Vagina (tissue), 2 donors: ENCODE results near the gene CEP19. TPM values are rescaled to one million over a fixed set of nuclear protein-coding genes. Genes with fewer than 3 reads are reported as not detected.
"Not testable (repeated sequence)": the region's sequence is repeated elsewhere in the genome, so short reads cannot be mapped to it uniquely, and the experiment has no call there.

ENCODE experiments used
- DNase-seq, 2 donors: peaks; one replicate each; pipeline ENCODE4 v3.0.0-alpha.2; 2017; ENCODE audit errors: extremely low spot score in 2 of 2
- H3K27ac ChIP-seq: fragments of 200-600 bp; sonication (generic); one replicate; pipeline ENCODE4 v1.5.1; 2019
- H3K27me3 ChIP-seq: fragments of 200-600 bp; sonication (generic); one replicate; pipeline ENCODE4 v1.5.1; 2019
- H3K36me3 ChIP-seq, 2 donors: fragments of 200-600 bp; sonication (generic); one replicate each; pipeline ENCODE4 v1.5.1; 2017 to 2019
- H3K4me1 ChIP-seq: fragments of 200-600 bp; sonication (generic); one replicate; pipeline ENCODE4 v1.5.1; 2019
- H3K4me3 ChIP-seq, 2 donors: fragments of 200-600 bp; sonication (generic); 1 replicate in 1 of 2; 2 replicates in 1 of 2; pipeline ENCODE4 v1.5.1; 2016 to 2019
- H3K9me3 ChIP-seq: fragments of 200-600 bp; sonication (generic); one replicate; pipeline ENCODE4 v1.5.1; 2019
- POLR2A ChIP-seq, 2 donors: fragments of 450-650 bp; IDR thresholded peaks; one replicate each; pipeline ENCODE4 v1.6.1; 2017; ENCODE audit warnings: antibody characterized with exemption in 2 of 2, mild to moderate bottlenecking in 2 of 2, moderate library complexity in 2 of 2
- POLR2AphosphoS5 ChIP-seq, 2 donors: sonication (generic); formaldehyde crosslinking; IDR thresholded peaks; one replicate each; pipeline ENCODE4 v1.9.0; 2017; ENCODE audit warnings: antibody characterized with exemption in 2 of 2, mild to moderate bottlenecking in 2 of 2, low read depth in 1 of 2; ENCODE audit not compliant: insufficient read depth in 1 of 2
- intact Hi-C: fragments of 100-400 bp; cut with DNase I; formaldehyde crosslinking; loops from one replicate; pipeline ENCODE4 v1.15.1; 2023
- total RNA-seq: library from RNA; depleted of rRNA; stranded (reverse); fragments of >200 nt; gene quantifications from one replicate; pipeline ENCODE4 v1.2.3, GENCODE V29; 2016
- TF ChIP-seq, protein P1 (sequence below), 3 experiments: fragments of 450-650 bp in 2 of 3; fragments of 200-600 bp in 1 of 3; sonication (generic) in 1 of 3; IDR thresholded peaks; one replicate each; pipeline ENCODE4 v1.5.1; 2017 to 2019; ENCODE audit warnings: antibody characterized with exemption in 3 of 3, mild to moderate bottlenecking in 2 of 3, moderate library complexity in 2 of 3

CEP19 gene
- total RNA-seq, 1 donor from 2014 or later, result 1.5 TPM

DNA sequence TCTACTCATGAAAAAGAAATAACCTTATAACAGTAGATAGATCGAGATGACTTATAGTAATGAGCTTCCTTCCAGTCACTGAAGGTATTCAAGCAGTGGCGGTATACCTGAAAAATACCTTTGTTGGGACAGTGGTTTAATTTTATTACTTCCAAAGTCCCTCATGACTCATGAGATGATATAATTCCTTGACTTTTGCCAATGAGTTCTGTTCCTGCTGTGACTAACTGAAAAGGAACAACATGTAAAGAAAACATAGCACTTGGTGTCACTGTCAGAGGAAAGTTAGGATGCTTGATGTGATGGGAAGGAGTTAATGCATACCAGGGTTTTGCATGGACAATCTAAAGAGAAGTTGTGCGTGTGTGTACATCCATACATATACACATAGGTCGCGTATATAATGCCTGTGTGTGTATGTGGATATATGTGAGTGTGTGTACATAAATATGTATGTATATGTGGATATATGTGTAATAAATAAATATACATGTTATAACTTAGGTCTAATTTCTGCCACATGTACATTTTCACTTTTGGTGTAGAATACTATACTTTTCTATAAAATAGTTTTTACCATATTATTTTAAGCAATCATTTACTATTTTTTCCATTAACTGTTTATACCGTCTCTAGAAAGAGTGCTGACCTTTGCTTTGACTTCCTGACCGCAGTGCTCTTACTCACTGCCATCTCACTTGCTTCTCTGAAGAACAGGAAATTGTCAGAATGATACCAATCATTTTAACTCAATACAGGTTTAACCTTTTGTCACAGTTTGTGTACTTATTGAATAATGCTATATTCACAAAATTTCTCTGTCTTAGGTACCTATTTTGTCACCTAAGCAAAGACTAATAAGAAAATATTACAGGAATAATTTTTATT lies 15.0 kb upstream of the CEP19 start:
- peaks cover 0 to 20% of the 10 kb centered on the region in 2 donors for H3K36me3 ChIP-seq
- H3K27ac ChIP-seq, result no peak overlapping the region
- H3K9me3 ChIP-seq, result no peaks in the 10 kb centered on the region
- no peak for TF ChIP-seq POLR2AphosphoS5 (IDR thresholded peaks at IDR 0.05; ENCODE audit: insufficient read depth in 1 of 2, low read depth in 1 of 2)
- TF ChIP-seq, protein P1, sequence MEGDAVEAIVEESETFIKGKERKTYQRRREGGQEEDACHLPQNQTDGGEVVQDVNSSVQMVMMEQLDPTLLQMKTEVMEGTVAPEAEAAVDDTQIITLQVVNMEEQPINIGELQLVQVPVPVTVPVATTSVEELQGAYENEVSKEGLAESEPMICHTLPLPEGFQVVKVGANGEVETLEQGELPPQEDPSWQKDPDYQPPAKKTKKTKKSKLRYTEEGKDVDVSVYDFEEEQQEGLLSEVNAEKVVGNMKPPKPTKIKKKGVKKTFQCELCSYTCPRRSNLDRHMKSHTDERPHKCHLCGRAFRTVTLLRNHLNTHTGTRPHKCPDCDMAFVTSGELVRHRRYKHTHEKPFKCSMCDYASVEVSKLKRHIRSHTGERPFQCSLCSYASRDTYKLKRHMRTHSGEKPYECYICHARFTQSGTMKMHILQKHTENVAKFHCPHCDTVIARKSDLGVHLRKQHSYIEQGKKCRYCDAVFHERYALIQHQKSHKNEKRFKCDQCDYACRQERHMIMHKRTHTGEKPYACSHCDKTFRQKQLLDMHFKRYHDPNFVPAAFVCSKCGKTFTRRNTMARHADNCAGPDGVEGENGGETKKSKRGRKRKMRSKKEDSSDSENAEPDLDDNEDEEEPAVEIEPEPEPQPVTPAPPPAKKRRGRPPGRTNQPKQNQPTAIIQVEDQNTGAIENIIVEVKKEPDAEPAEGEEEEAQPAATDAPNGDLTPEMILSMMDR (IDR thresholded peaks at IDR 0.05), result no peak
- TF ChIP-seq POLR2A (IDR thresholded peaks at IDR 0.05), result no peak
- H3K27me3 ChIP-seq, result no peaks in the 10 kb centered on the region
- intact Hi-C loops, result no loop called here
- no peak overlapping the region for H3K4me3 ChIP-seq
- no peaks in the 10 kb centered on the region for H3K4me1 ChIP-seq
- no peak for DNase-seq

DNA sequence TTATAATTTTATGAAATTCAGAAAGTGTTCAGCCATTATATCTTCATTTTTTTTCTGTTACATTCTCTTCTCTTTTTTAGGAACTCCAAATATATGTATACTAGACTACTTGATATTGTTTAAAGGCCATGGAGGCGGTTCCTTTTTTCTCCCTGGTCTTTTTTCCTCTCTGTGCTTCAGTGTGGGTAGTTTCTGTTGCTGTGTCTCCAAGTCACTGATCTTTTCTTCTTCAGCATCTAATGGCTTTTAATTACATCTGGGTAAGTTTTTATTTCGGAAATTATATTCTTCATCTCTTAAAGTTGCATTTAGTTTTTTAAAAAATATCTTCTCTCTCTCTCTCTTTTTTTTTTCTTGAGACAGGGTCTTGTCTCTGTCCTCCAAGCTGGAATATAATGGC lies 9.0 kb upstream of the CEP19 start:
- TF ChIP-seq, protein P1 (IDR thresholded peaks at IDR 0.05), result no peak
- TF ChIP-seq POLR2AphosphoS5 (IDR thresholded peaks at IDR 0.05; ENCODE audit: insufficient read depth in 1 of 2, low read depth in 1 of 2), result no peak
- TF ChIP-seq POLR2A (IDR thresholded peaks at IDR 0.05), result no peak
- no peaks in the 10 kb centered on the region for H3K27me3 ChIP-seq
- no peak overlapping the region for H3K27ac ChIP-seq
- peaks cover 0 to 13% of the 10 kb centered on the region in 2 donors for H3K36me3 ChIP-seq
- DNase-seq, result no peak
- H3K4me1 ChIP-seq, result no peaks in the 10 kb centered on the region
- intact Hi-C loops, result no loop called here
- H3K9me3 ChIP-seq, result no peaks in the 10 kb centered on the region
- no peak overlapping the region for H3K4me3 ChIP-seq

DNA sequence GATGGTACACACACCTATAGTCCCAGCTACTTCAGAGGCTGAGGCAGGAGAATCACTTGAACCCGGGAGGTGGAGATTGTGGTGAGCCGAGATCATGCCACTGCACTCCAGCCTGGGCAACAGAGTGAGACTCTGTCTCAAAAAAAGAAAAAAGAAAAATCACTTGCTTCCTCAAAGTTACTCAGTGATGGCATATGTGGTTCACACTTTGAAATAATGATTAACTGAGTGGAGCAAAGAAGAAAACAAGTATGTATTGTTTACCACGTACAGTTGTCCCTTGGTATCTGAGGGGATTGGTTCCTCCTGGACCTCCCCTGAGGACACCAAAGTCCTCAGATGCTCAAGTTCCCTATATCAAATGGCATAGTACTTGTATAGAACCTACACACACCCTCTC lies 5.1 kb upstream of the CEP19 start:
- intact Hi-C loops, H3K27me3 ChIP-seq, DNase-seq, H3K9me3 ChIP-seq, H3K4me3 ChIP-seq, H3K36me3 ChIP-seq, H3K27ac ChIP-seq: not testable (repeated sequence)
- H3K4me1 ChIP-seq, result peaks cover 17% of the 10 kb centered on the region

DNA sequence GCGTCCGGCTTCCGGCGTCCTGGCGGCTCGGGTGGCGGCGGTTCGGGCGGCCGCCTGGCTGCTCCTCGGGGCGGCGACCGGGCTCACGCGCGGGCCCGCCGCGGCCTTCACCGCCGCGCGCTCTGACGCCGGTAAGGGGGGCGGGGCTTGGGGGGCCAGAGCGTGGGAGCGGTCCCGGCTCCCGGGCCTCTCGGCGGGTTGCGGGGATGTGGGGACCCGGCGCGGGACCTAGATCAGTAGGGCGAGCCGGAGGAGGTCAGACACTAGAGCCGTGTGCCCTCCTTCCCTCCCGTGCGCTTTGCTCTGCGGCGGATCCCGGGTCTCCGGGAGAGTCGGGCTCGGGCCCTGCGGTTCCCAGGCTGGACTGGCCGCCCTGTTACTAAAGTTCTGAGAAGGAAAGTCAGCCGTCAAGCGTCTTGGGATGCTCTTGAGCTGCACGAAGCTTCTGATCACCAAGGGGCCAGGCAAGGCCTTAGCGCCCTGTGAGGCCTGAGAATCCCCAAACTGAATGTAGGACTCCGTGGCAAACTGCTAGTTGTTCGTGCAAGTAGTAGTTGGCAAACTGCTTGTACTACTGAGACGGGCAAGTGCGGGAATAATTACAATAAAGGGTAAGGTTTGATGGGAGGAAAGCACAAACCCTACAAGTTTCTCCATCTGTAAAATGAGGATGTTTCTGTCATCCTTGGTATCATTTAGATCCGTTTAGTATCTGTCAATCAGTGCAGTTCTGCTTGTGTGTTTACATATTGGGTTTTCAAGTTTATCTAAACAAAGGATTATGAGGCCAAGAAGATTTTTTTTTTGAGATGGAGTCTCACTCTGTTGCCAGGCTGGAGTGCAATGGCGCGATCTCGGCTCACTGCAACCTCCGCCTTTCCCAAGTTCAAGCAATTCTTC lies 714 bp upstream of the CEP19 start:
- intact Hi-C loops, result no loop called here
- Histone ChIP-seq H3K27me3 (no peaks in the 10 kb centered on the region), H3K27ac (peak overlapping the region; percentile 88), H3K9me3 (no peaks in the 10 kb centered on the region), H3K4me1 (peaks cover 27% of the 10 kb centered on the region), H3K4me3 (peak overlapping the region; percentile 75 to 80), H3K36me3 (no peaks in the 10 kb centered on the region)
- TF ChIP-seq POLR2A (IDR thresholded peaks at IDR 0.05), result no peak
- TF ChIP-seq, protein P1 (IDR thresholded peaks at IDR 0.05), result no peak
- TF ChIP-seq POLR2AphosphoS5 (IDR thresholded peaks at IDR 0.05; ENCODE audit: insufficient read depth in 1 of 2, low read depth in 1 of 2), result no peak
- no peak for DNase-seq

DNA sequence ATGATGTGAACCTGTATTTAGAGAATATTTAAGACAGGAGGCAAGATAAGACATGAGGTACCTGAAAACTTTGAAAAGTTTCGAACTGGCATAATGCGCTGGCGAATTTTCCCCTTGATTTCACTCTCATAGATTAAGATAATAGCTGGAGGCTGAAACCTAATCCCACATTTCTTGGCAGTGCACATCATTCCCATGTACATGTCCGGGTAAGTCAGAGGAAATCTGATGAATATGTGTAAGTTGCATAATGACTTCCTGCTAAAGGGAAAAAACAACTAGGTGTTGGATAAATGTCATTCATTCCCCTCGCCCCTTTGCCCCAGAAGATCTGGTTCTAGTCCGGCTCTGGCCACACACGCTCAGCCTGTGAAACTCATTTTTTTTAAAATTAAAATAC lies 3.6 kb downstream of the CEP19 start:
- H3K4me3 ChIP-seq, result no peak overlapping the region
- intact Hi-C loops, result no loop called here
- H3K36me3 ChIP-seq, result no peaks in the 10 kb centered on the region
- H3K27me3 ChIP-seq, result no peaks in the 10 kb centered on the region
- no peak for DNase-seq
- no peak overlapping the region for H3K27ac ChIP-seq
- H3K4me1 ChIP-seq, result peaks cover 17% of the 10 kb centered on the region
- H3K9me3 ChIP-seq, result no peaks in the 10 kb centered on the region
- TF ChIP-seq, protein P1 (IDR thresholded peaks at IDR 0.05), result no peak
- TF ChIP-seq POLR2A (IDR thresholded peaks at IDR 0.05) (no peak), POLR2AphosphoS5 (IDR thresholded peaks at IDR 0.05; ENCODE audit: insufficient read depth in 1 of 2, low read depth in 1 of 2) (no peak)
